ENCODE measurements around the gene QRFP. TPM values are rescaled to one million over a fixed set of nuclear protein-coding genes. Genes with fewer than 3 reads are reported as not detected.

Gene QRFP
- total and polyA plus RNA-seq, 2 of the 8 experiments (the other 6 are each of a cell fraction or from before 2014, with no cell fraction given): not detected

DNA sequence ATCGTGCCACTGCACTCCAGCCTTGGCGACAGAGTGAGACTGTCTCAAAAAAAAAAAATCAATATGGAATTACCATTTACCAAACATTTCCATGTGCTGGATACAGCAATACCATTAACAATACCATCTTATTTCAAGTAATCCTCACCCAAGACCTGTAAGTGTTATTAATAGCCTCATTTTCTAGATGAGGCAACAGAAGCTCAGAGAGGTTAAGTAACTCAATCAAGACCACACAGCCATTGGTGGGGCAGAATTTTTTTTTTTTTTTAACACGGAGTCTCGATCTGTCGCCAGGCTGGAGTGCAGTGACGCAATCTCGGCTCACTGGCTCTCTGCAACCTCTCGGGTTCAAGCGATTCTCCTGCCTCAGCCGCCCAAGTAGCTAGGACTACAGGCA lies 46.1 kb upstream of the QRFP start:
- Histone ChIP-seq H4K91ac (replicated peaks; ENCODE audit: insufficient read length, low read length) (no peak overlapping the region), H3K9ac (replicated peaks in 1 of 4; ENCODE audit: extremely low read depth in 1 of 4, low read depth in 3 of 4, low read length in 3 of 4) (no peak overlapping the region), H3K79me2 (ENCODE audit: control insufficient read depth in 1 of 2, insufficient read depth in 2 of 2, low read length in 2 of 2) (no peaks in the 10 kb centered on the region), H2BK120ac (replicated peaks; ENCODE audit: low read depth, low read length) (no peak overlapping the region), H3K4me3 (ENCODE audit: extremely low read depth in 1 of 4, insufficient read depth in 2 of 4, low read depth in 3 of 4, low read length in 4 of 4) (no peak overlapping the region), H3K27ac (ENCODE audit: low read depth, low read length) (no peak overlapping the region), H3K36me3 (ENCODE audit: control insufficient read depth in 2 of 4, insufficient read depth in 4 of 4, low read length in 3 of 4) (no peaks in the 10 kb centered on the region; a peak in 1 of 8 replicates), H4K8ac (ENCODE audit: extremely low read depth, insufficient read depth, low read length) (no peak overlapping the region), H3K14ac (ENCODE audit: insufficient read length) (no peak overlapping the region), H3K9me3 (ENCODE audit: insufficient read depth in 2 of 2, low read depth in 1 of 2, low read length in 1 of 2) (no peaks in the 10 kb centered on the region), H3K56ac (replicated peaks; ENCODE audit: insufficient read length, low read depth, low read length) (no peak overlapping the region), H3K23ac (ENCODE audit: insufficient read length) (no peak overlapping the region), H3K4me1 (replicated peaks in 1 of 4; ENCODE audit: control insufficient read depth in 3 of 4, insufficient read depth in 4 of 4, low read length in 3 of 4) (peaks cover 0 to 19% (median 7%) of the 10 kb centered on the region in 4 experiments; a peak in 5 of 7 replicates), H2AK5ac (ENCODE audit: low read depth, low read length) (no peak overlapping the region), H3K4ac (replicated peaks; ENCODE audit: insufficient read length, low read depth, low read length) (no peak overlapping the region), H3K79me1 (ENCODE audit: low read depth, low read length) (no peaks in the 10 kb centered on the region), H3K18ac (ENCODE audit: extremely low read depth, low read length) (no peak overlapping the region), H2AFZ (ENCODE audit: low read length) (no peak overlapping the region), H3K23me2 (ENCODE audit: low read depth, low read length) (peaks cover 14% of the 10 kb centered on the region; the same call in 1 of the 2 replicates), H2BK20ac (ENCODE audit: low read length) (no peak overlapping the region), H4K20me1 (replicated peaks in 1 of 2; ENCODE audit: control insufficient read depth in 1 of 2, insufficient read depth in 2 of 2, low read length in 2 of 2) (peaks cover 3 to 5% of the 10 kb centered on the region in 2 experiments), H2BK5ac (ENCODE audit: low read depth, low read length) (no peak overlapping the region), H3K4me2 (ENCODE audit: insufficient read depth in 1 of 2, low read depth in 2 of 2, low read length in 2 of 2) (no peak overlapping the region), H2BK12ac (ENCODE audit: low read depth, low read length) (no peak overlapping the region), H3K27me3 (replicated peaks in 1 of 4; ENCODE audit: control insufficient read depth in 3 of 4, extremely low read depth in 1 of 4, insufficient read depth in 3 of 4, low read length in 3 of 4) (peaks cover 14 to 38% (median 26%) of the 10 kb centered on the region in 4 experiments), H4K5ac (ENCODE audit: insufficient read length, low read depth, low read length) (no peak overlapping the region), H2BK15ac (ENCODE audit: low read length) (no peak overlapping the region)
- no peak for FAIRE-seq
- TF ChIP-seq SAP30 (IDR thresholded peaks at IDR 0.05; ENCODE audit: insufficient read depth, insufficient replicate concordance, low read length) (no peak), BRCA1 (IDR thresholded peaks at IDR 0.05; ENCODE audit: low read depth, low read length) (no peak), ZNF274 (IDR thresholded peaks at IDR 0.05; ENCODE audit: borderline replicate concordance, extremely low read depth, low read length) (no peak), GTF2F1 (IDR thresholded peaks at IDR 0.05; ENCODE audit: borderline replicate concordance, low read depth, low read length) (no peak), SP1 (IDR thresholded peaks at IDR 0.05; ENCODE audit: low read depth, low read length) (no peak), KDM1A (IDR thresholded peaks at IDR 0.05; ENCODE audit: borderline replicate concordance, low read length) (0 out of 2 replicates have a peak, but pooled peaks have one; percentile 40)
- TF ChIP-seq, protein P1, sequence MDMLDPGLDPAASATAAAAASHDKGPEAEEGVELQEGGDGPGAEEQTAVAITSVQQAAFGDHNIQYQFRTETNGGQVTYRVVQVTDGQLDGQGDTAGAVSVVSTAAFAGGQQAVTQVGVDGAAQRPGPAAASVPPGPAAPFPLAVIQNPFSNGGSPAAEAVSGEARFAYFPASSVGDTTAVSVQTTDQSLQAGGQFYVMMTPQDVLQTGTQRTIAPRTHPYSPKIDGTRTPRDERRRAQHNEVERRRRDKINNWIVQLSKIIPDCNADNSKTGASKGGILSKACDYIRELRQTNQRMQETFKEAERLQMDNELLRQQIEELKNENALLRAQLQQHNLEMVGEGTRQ (IDR thresholded peaks at IDR 0.05; ENCODE audit: low read length): no peak
- POLR2A ChIA-PET (ENCODE audit: partially characterized antibody): interaction anchor here (0.7 to 1.3 kb wide), 2 partner anchors 10 to 54 kb away, joined by 3 read pairs; no protein-coding TSS in a partner anchor
- DNase-seq (ENCODE audit: low read depth in 1 of 2, low spot score in 2 of 2): no peak
- CTCF ChIA-PET (ENCODE audit: partially characterized antibody): interaction anchor here (0.6 to 8.2 kb wide), 10 partner anchors 11 to 242 kb away, joined by 3 to 69 read pairs (median 4); no protein-coding TSS in a partner anchor
- 96% methylated on average over 10 of the region's 10 CpGs; no CpG with 5 or more reads in 1 of the 2 experiments for WGBS, 2 experiments (ENCODE audit: extremely low coverage in 1 of 2, insufficient coverage in 1 of 2, insufficient read length in 1 of 2, insufficient replicate concordance in 2 of 2, low coverage in 1 of 2, low lambda C conversion rate in 2 of 2, missing lambda C conversion rate in 1 of 2)

Data from H1 (cell line).